ENCODE measurements around the gene ZNF565. TPM values are rescaled to one million over a fixed set of nuclear protein-coding genes. Genes with fewer than 3 reads are reported as not detected.

ZNF565 gene
- total RNA-seq, 1 donor from 2014 or later = 6.6 TPM

DNA sequence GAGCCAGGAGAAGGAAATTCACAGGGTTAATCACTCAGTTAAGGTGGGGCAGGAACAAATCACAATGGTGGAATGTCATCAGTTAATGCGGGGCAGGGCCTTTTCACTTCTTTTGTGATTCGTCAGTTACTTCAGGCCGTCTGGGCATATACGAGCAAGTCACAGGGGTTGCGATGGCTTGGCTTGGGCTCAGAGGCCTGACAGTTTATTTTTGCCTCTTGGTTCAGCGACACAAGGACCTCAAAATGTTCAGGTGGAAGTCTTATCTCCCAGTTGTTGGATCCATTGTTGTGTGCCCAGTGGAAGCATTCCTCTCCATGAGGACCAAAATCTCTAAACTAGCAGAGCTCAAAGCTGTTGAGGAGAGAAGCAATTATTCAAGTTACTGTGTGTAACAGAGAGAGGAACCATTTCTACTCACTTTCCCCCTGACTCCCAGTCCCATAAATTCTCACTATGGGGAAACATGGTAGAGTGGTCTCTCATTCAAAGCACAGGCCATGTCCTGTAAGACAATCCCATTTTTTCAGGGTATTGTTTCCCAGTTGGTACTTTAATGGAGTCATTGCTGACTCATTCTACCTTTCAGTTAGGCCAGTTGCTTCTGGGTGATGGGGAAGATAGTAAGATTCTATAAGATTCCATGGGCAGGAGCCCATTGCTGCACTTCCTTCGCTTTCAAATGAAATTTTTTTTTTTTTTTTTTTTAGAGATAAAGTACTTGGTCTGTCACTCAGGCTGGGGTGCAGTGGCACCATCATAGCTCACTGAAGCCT, 53.5 kb downstream of the ZNF565 start:
- no peak for DNase-seq (ENCODE audit: extremely low spot score, unreplicated experiment)
- no peak overlapping the region for H3K4me3 Mint-ChIP-seq (ENCODE audit: unreplicated experiment)
- TF ChIP-seq CTCF (IDR thresholded peaks at IDR 0.05) = no peak
- no peak overlapping the region for H3K27ac Mint-ChIP-seq (ENCODE audit: unreplicated experiment)
- no peaks in the 10 kb centered on the region for H3K27me3 Mint-ChIP-seq (ENCODE audit: unreplicated experiment)
- peaks cover 4% of the 10 kb centered on the region for H3K36me3 Mint-ChIP-seq (ENCODE audit: unreplicated experiment)
- H3K9me3 Mint-ChIP-seq (ENCODE audit: unreplicated experiment) = no peaks in the 10 kb centered on the region
- H3K4me1 Mint-ChIP-seq (ENCODE audit: unreplicated experiment) = no peaks in the 10 kb centered on the region

GRCh38 chr19:36153126-36153525, 61.3 kb downstream of the ZNF565 start:
- no peak overlapping the region for H3K27ac Mint-ChIP-seq (ENCODE audit: unreplicated experiment)
- H3K36me3 Mint-ChIP-seq (ENCODE audit: unreplicated experiment) = peaks cover 26% of the 10 kb centered on the region

DNA sequence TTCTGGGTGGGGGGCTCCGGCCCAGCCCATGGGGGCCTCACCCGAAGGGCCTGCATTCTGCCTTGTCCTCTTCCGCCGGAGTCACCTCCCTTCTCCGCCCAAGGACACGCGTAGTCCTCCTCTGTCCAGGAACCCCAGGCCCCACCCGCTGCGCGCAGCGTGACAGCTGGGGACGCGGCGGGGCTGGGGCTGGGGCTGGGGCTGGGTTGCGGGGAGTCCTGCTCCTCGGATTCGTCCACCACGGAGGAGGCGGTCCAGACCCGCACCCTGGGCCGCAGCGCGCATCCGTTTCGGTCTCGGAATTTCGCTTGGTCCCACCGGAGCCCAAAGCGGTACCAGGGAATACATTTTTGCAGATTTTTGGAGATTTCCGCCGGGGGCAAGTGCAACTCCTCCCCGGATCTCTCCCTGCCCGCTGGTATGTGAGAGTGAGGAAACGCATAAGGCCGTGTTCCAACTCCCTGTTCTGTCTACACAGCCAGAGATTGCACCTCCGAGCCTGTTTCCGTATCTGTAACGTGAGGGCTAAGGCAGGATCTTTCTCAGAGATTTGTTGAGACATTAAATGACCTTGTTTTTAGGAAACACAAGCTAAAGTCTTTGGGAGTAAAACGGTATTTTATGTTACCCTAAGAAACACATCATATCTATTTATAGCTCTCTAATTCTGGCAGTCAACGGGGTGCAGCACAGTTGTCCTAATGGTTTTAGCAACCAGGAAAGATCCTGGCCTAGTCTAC, 61.9 kb downstream of the ZNF565 start, which contains the start of gene COX7A1:
COX7A1 (minus strand) TSS at position 96 of the 740 bp plus-strand sequence; CDS start at position 56, 40 bp downstream.
- Mint-ChIP-seq H3K9me3 (ENCODE audit: unreplicated experiment) (no peaks in the 10 kb centered on the region), H3K27me3 (ENCODE audit: unreplicated experiment) (no peaks in the 10 kb centered on the region), H3K4me1 (ENCODE audit: unreplicated experiment) (no peaks in the 10 kb centered on the region), H3K36me3 (ENCODE audit: unreplicated experiment) (peaks cover 31% of the 10 kb centered on the region), H3K27ac (ENCODE audit: unreplicated experiment) (no peak within 1 kb of the TSS), H3K4me3 (ENCODE audit: unreplicated experiment) (no peak within 1 kb of the TSS)
- TF ChIP-seq CTCF (IDR thresholded peaks at IDR 0.05) = no peak
- no peak for DNase-seq (ENCODE audit: extremely low spot score, unreplicated experiment)

More at GRCh38 chr19:36153126-36153525, 61.3 kb downstream of the ZNF565 start:
- TF ChIP-seq CTCF (IDR thresholded peaks at IDR 0.05) = no peak
- no peaks in the 10 kb centered on the region for H3K9me3 Mint-ChIP-seq (ENCODE audit: unreplicated experiment)
- no peak for DNase-seq (ENCODE audit: extremely low spot score, unreplicated experiment)
- no peaks in the 10 kb centered on the region for H3K4me1 Mint-ChIP-seq (ENCODE audit: unreplicated experiment)
- no peaks in the 10 kb centered on the region for H3K27me3 Mint-ChIP-seq (ENCODE audit: unreplicated experiment)
- H3K4me3 Mint-ChIP-seq (ENCODE audit: unreplicated experiment) = no peak overlapping the region

DNA sequence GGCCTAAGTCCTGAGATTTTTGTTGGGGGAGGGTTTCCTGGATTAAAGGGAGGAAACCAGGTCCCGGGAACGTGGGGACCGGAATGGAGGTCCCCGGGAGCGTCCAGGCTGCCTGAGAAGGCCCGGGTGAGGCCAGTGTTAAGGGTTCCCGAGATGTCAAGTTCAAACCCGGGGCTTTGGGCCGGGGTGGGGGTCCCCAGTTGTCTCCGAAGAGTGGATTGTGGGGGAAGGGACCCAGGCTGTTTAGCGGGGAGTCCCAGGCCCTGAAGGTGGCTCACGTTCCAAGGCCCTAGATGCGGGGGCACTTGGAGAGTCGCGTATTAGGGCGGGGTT, 62.5 kb downstream of the ZNF565 start:
- Mint-ChIP-seq H3K4me3 (ENCODE audit: unreplicated experiment) (no peak overlapping the region), H3K27me3 (ENCODE audit: unreplicated experiment) (no peaks in the 10 kb centered on the region), H3K36me3 (ENCODE audit: unreplicated experiment) (peaks cover 34% of the 10 kb centered on the region)

More for the DNA sequence above, 62.5 kb downstream of the ZNF565 start:
- no peak overlapping the region for H3K27ac Mint-ChIP-seq (ENCODE audit: unreplicated experiment)
- DNase-seq (ENCODE audit: extremely low spot score, unreplicated experiment) = no peak
- no peaks in the 10 kb centered on the region for H3K4me1 Mint-ChIP-seq (ENCODE audit: unreplicated experiment)
- no peaks in the 10 kb centered on the region for H3K9me3 Mint-ChIP-seq (ENCODE audit: unreplicated experiment)
- no peak for TF ChIP-seq CTCF (IDR thresholded peaks at IDR 0.05)
